Tibial artery (tissue), 4 donors: ENCODE data around the gene NCKAP5.
A peak's percentile ranks its signal among the peaks of the same experiment; 100 is the strongest.
"Not testable (repeated sequence)": the region's sequence is repeated elsewhere in the genome, so short reads cannot be mapped to it uniquely, and the experiment has no call there.

Source experiments
- DNase-seq, 2 donors: peaks; one replicate each; pipeline ENCODE4 v3.0.0-alpha.2; 2019
- H3K27ac ChIP-seq, 2 donors: fragments of 200-600 bp; sonication (generic) in 1 of 2; 1 replicate in 1 of 2; 2 replicates in 1 of 2; pipeline ENCODE4 v1.5.1; 2018 to 2019; ENCODE audit warnings: mild to moderate bottlenecking in 1 of 2
- H3K27me3 ChIP-seq, 2 donors: fragments of 200-600 bp; sonication (generic) in 1 of 2; one replicate each; pipeline versions ENCODE4 v1.5.1 to v1.6.0; 2016 to 2019
- H3K36me3 ChIP-seq, 3 donors: fragments of 200-600 bp; sonication (generic) in 2 of 3; one replicate each; pipeline ENCODE4 v1.5.1; 2016 to 2019; ENCODE audit warnings: mild to moderate bottlenecking in 2 of 3
- H3K4me1 ChIP-seq, 4 donors: fragments of 200-600 bp; sonication (generic) in 2 of 4; 1 replicate in 3 of 4; 2 replicates in 1 of 4; pipeline ENCODE4 v1.5.1; 2016 to 2019
- H3K4me3 ChIP-seq, 2 donors: fragments of 200-600 bp; sonication (generic) in 1 of 2; 1 replicate in 1 of 2; 2 replicates in 1 of 2; pipeline ENCODE4 v1.5.1; 2018 to 2019; ENCODE audit warnings: mild to moderate bottlenecking in 2 of 2
- H3K9me3 ChIP-seq, 3 donors: fragments of 200-600 bp; sonication (generic) in 1 of 3; one replicate each; pipeline ENCODE4 v1.5.1; 2016 to 2019
- intact Hi-C: fragments of 100-400 bp; cut with DNase I; formaldehyde crosslinking; loops from one replicate; pipeline ENCODE4 v1.15.0; 2023; ENCODE audit warnings: low total_unique reads
- TF ChIP-seq, protein P1 (sequence below), 2 experiments: fragments of 200-600 bp in 1 of 2; fragments of 450-650 bp in 1 of 2; IDR thresholded peaks; one replicate each; pipeline ENCODE4 v1.5.1; 2017 to 2019; ENCODE audit warnings: antibody characterized with exemption in 2 of 2, mild to moderate bottlenecking in 1 of 2, moderate library complexity in 1 of 2

NCKAP5 gene

DNA sequence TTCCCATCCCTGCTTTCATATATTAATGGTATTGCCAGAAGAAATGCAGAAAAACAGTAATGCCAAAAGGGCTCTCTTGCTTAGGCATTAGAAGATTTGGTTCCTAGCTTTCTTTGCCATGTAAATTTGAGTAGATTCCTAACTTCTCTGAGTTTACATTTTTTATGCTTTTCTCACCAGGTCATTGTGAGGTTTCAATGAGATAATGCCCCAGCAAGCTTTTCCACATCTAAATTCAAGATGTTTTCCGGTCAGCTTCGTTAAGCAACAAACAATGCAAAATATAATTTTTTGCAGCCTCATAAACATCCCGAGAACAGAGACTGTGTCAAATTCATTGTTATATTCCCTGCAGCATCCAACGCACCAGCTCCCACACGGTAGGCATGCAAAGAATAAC is 44.9 kb downstream of the NCKAP5 start:
- no peaks in the 10 kb centered on the region for H3K4me1 ChIP-seq
- no peaks in the 10 kb centered on the region for H3K27me3 ChIP-seq
- H3K4me3 ChIP-seq, result no peak overlapping the region
- H3K27ac ChIP-seq, result no peak overlapping the region
- H3K36me3 ChIP-seq, result no peaks in the 10 kb centered on the region
- DNase-seq, result no peak
- no peaks in the 10 kb centered on the region for H3K9me3 ChIP-seq
- intact Hi-C loops, result no loop called here
- TF ChIP-seq, protein P1, sequence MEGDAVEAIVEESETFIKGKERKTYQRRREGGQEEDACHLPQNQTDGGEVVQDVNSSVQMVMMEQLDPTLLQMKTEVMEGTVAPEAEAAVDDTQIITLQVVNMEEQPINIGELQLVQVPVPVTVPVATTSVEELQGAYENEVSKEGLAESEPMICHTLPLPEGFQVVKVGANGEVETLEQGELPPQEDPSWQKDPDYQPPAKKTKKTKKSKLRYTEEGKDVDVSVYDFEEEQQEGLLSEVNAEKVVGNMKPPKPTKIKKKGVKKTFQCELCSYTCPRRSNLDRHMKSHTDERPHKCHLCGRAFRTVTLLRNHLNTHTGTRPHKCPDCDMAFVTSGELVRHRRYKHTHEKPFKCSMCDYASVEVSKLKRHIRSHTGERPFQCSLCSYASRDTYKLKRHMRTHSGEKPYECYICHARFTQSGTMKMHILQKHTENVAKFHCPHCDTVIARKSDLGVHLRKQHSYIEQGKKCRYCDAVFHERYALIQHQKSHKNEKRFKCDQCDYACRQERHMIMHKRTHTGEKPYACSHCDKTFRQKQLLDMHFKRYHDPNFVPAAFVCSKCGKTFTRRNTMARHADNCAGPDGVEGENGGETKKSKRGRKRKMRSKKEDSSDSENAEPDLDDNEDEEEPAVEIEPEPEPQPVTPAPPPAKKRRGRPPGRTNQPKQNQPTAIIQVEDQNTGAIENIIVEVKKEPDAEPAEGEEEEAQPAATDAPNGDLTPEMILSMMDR (IDR thresholded peaks at IDR 0.05), result no peak

DNA sequence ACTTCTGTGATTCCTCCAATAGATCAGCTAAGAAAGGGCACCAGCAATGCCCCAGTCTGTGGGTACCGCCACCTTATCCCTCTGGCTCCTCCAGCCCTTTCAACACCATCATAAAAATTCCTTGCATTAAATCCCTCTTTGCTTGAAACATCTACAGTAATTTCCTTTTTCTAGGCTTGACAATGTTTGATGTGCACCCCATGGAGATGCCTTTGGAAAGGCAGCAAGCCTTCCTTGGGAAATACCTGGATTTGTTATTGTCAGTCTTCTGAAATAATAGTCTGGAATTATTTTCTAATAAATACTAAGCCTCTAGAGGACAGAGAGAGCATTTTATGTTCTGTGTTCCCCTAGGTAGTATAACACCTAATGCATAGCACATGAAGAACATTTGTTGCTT is 46.1 kb downstream of the NCKAP5 start:
- H3K27ac ChIP-seq, result no peak overlapping the region
- H3K27me3 ChIP-seq, result no peaks in the 10 kb centered on the region
- H3K4me1 ChIP-seq, result no peaks in the 10 kb centered on the region
- no peak overlapping the region for H3K4me3 ChIP-seq
- TF ChIP-seq, protein P1 (IDR thresholded peaks at IDR 0.05), result no peak
- H3K9me3 ChIP-seq, result no peaks in the 10 kb centered on the region
- DNase-seq, result no peak
- intact Hi-C loops, result no loop called here
- H3K36me3 ChIP-seq, result no peaks in the 10 kb centered on the region

DNA sequence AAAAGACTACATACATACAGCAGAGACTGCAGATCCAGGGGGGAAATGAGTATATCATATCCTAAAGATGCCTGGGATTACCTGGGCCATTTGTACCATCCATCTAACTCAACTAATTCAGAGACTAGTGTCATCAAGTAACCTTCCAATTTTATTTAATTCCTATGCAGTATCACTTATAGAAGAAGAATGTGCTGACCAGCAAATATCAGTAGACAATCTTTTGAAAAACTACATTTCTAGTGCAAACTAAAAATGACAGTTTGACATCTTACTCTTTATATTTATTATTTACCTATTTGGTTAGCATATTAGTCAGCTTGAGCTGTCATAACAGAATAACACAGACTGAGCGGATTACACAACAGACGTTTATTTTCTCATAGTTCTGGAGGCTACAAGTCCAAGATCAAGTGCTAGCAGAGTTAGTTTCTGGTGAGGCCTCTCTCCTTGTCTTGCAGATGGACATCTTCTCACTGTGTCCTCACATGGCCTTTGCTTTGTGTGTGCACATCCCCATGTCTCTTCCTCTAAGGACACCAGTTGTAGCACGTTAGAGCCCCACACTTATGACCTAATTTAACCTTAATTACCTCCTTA is 47.0 kb downstream of the NCKAP5 start:
- no peaks in the 10 kb centered on the region for H3K9me3 ChIP-seq
- H3K27ac ChIP-seq, result no peak overlapping the region
- no peak for DNase-seq
- TF ChIP-seq, protein P1 (IDR thresholded peaks at IDR 0.05), result no peak
- H3K4me3 ChIP-seq, result no peak overlapping the region
- no peaks in the 10 kb centered on the region for H3K4me1 ChIP-seq
- H3K27me3 ChIP-seq, result no peaks in the 10 kb centered on the region
- no peaks in the 10 kb centered on the region for H3K36me3 ChIP-seq
- intact Hi-C loops, result no loop called here

DNA sequence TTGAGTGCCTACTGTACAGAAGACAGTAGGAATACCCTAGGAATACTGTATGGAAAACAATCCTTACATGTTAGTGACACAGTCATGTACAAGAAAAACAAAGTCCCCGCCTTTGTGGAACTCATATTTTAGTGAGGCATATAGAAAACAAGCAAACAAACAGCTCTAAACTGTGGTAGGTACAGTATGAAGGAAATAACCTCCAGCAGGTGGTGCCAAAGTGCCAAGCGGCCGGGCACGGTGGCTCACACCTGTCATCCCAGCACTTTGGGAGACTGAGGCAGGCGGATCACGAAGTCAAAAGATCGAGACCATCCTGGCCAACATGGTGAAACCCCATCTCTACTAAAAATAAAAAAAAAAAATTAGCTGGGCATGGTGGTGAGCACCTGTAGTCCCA is 48.6 kb downstream of the NCKAP5 start:
- H3K4me1 ChIP-seq, H3K9me3 ChIP-seq, H3K36me3 ChIP-seq, H3K27ac ChIP-seq, H3K4me3 ChIP-seq, DNase-seq, intact Hi-C loops, H3K27me3 ChIP-seq: not testable (repeated sequence)
- TF ChIP-seq, protein P1 (IDR thresholded peaks at IDR 0.05), result peak; percentile 6 to 13

DNA sequence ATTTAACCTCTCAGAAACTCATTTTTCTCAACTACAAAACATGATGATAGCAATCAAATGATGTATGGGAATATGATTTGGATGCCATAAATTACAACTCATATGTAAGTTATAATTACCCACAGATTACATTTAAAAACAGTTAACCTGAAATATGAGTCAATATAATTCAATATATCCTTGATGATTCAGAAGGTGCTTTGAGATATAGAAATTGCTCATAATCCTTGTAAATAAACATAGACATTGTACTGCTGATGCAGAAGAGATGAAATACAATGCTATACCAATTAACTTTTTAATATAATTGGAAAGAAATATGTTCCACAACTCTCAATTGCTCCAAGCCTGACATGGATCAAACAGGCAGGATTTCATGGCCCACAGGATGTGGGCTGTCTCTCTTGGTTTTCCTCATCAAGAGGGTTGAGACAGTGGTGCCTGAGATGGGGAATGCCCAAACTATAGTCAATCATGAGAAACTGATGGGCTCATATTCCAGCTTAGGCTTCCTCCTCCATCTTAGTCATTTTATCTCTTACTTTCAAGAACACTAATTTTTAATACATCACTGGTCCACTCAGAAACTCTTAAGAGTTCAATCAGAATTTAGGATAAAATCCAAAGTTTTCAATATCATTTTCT is 49.4 kb downstream of the NCKAP5 start:
- Histone ChIP-seq H3K4me3 (no peak overlapping the region), H3K27ac (no peak overlapping the region), H3K4me1 (no peaks in the 10 kb centered on the region), H3K36me3 (no peaks in the 10 kb centered on the region), H3K27me3 (no peaks in the 10 kb centered on the region), H3K9me3 (no peaks in the 10 kb centered on the region)
- TF ChIP-seq, protein P1 (IDR thresholded peaks at IDR 0.05), result no peak
- intact Hi-C loops, result no loop called here
- DNase-seq, result no peak
